B cell (primary cell): ENCODE data around the gene WRNIP1. TPM values are rescaled to one million over a fixed set of nuclear protein-coding genes. Genes with fewer than 3 reads are reported as not detected.

Source experiments
- ATAC-seq: fragments of 200-7000 bp; cut with Tn5 transposase; one replicate; pipeline ENCODE4 v1.10.0; 2021; ENCODE audit warnings: low read depth, mild to moderate bottlenecking, moderate number of reproducible peaks, moderate library complexity
- CTCF ChIA-PET: fragments of 350-600 bp; sonication (Branson Sonifier 250); formaldehyde crosslinking; loops from one replicate; lab custom pipeline; 2021; ENCODE audit warnings: antibody characterized with exemption, inconsistent platforms; lab: Charles Lee
- POLR2A ChIA-PET: fragments of 350-600 bp; sonication (Branson Sonifier 250); formaldehyde crosslinking; loops from one replicate; lab custom pipeline; 2021; ENCODE audit warnings: antibody characterized with exemption; lab: Charles Lee
- DNase-seq: peaks from one replicate; pipeline ENCODE4 v3.0.0; 2013
- H2AFZ ChIP-seq: 2 replicates; pipeline ENCODE4 v1.6.1; 2012; ENCODE audit warnings: mild to moderate bottlenecking, low read depth, low read length; ENCODE audit not compliant: insufficient read depth, poor library complexity, severe bottlenecking
- H3K27ac ChIP-seq, 2 donors: 1 replicate in 1 of 2; 2 replicates in 1 of 2; pipeline ENCODE4 v1.5.1; 2012 to 2013; ENCODE audit warnings: low read length in 2 of 2, mild to moderate bottlenecking in 2 of 2, moderate library complexity in 1 of 2
- H3K27me3 ChIP-seq, 4 experiments: fragments of 200-600 bp in 1 of 4; sonication (generic) in 1 of 4; replicated peaks in 1 of 4; 1 replicate in 2 of 4; 2 replicates in 2 of 4; pipeline versions ENCODE4 v1.6.1 to v1.7.0; 2013 to 2016; ENCODE audit warnings: low read length in 3 of 4, mild to moderate bottlenecking in 2 of 4, mixed read lengths in 1 of 4, moderate library complexity in 1 of 4; ENCODE audit not compliant: insufficient read depth in 4 of 4, control insufficient read depth in 3 of 4; ENCODE audit errors: control extremely low read depth in 1 of 4
- H3K36me3 ChIP-seq, 2 experiments: replicated peaks in 1 of 2; 1 replicate in 1 of 2; 2 replicates in 1 of 2; pipeline versions ENCODE4 v1.6.1 to v1.7.1; 2013; ENCODE audit warnings: low read length in 1 of 2; ENCODE audit not compliant: insufficient read depth in 2 of 2, control insufficient read depth in 1 of 2; ENCODE audit errors: control extremely low read depth in 1 of 2, extremely low read depth in 1 of 2
- H3K4me1 ChIP-seq, 2 donors: fragments of 200-600 bp in 1 of 2; sonication (generic) in 1 of 2; 1 replicate in 1 of 2; 2 replicates in 1 of 2; pipeline versions ENCODE4 v1.5.1 to v1.6.1; 2013 to 2017; ENCODE audit warnings: low read length in 2 of 2; ENCODE audit not compliant: control insufficient read depth in 2 of 2, insufficient read depth in 2 of 2
- H3K4me2 ChIP-seq: replicated peaks from 2 replicates; pipeline ENCODE3; 2012; ENCODE audit warnings: mild to moderate bottlenecking, low read depth, low read length; ENCODE audit not compliant: poor library complexity, severe bottlenecking
- H3K4me3 ChIP-seq, 5 experiments: fragments of 200-600 bp in 1 of 5; sonication (generic) in 1 of 5; 1 replicate in 3 of 5; 2 replicates in 2 of 5; pipeline versions ENCODE4 v1.5.1 to v1.7.0; 2011 to 2016; ENCODE audit warnings: low read length in 4 of 5, mild to moderate bottlenecking in 4 of 5, low read depth in 2 of 5, control low read depth in 1 of 5, moderate library complexity in 1 of 5; ENCODE audit not compliant: insufficient read depth in 1 of 5; ENCODE audit errors: control extremely low read depth in 1 of 5, extremely low read depth in 1 of 5
- H3K79me2 ChIP-seq: fragments of 200-600 bp; sonication (generic); one replicate; pipeline ENCODE4 v1.6.0; 2016; ENCODE audit warnings: low read length; ENCODE audit not compliant: control insufficient read depth, insufficient read depth
- H3K9ac ChIP-seq: fragments of 200-600 bp; sonication (generic); 2 replicates; pipeline ENCODE4 v1.6.1; 2017; ENCODE audit warnings: mild to moderate bottlenecking, low read length, moderate library complexity
- H3K9me3 ChIP-seq, 3 donors: one replicate each; pipeline versions ENCODE4 v1.6.1 to v1.7.1; 2013; ENCODE audit warnings: low read length in 2 of 3; ENCODE audit not compliant: control insufficient read depth in 2 of 3, insufficient read depth in 1 of 3; ENCODE audit errors: control extremely low read depth in 1 of 3
- H4K20me1 ChIP-seq: 2 replicates; pipeline ENCODE4 v1.6.0; 2012; ENCODE audit warnings: mild to moderate bottlenecking, low read length; ENCODE audit not compliant: insufficient read depth, control insufficient read depth, poor library complexity, severe bottlenecking
- H3K27ac Mint-ChIP-seq: one replicate; pipeline ENCODE4 v1.8.0; 2021; ENCODE audit warnings: mixed read lengths
- H3K27me3 Mint-ChIP-seq: one replicate; pipeline ENCODE4 v1.8.0; 2021; ENCODE audit warnings: mixed read lengths
- H3K4me1 Mint-ChIP-seq: one replicate; pipeline ENCODE4 v1.8.0; 2021; ENCODE audit warnings: mixed read lengths
- H3K4me3 Mint-ChIP-seq: one replicate; pipeline ENCODE4 v1.8.0; 2021; ENCODE audit warnings: mixed read lengths
- H3K9me3 Mint-ChIP-seq: one replicate; pipeline ENCODE4 v1.8.0; 2022; ENCODE audit warnings: mixed read lengths; ENCODE audit not compliant: insufficient read depth
- EZH2 ChIP-seq: IDR thresholded peaks from 2 replicates; pipeline ENCODE4 v1.6.1; 2012; ENCODE audit warnings: borderline replicate concordance, low read depth, mild to moderate bottlenecking, moderate library complexity, low read length; ENCODE audit not compliant: insufficient read depth, poor library complexity, severe bottlenecking
- WGBS: methylation state at CpG from one replicate; pipeline ENCODE4 v1.1.5; 2013; ENCODE audit warnings: missing lambda C conversion rate; ENCODE audit not compliant: insufficient coverage; 5-methylcytosine and 5-hydroxymethylcytosine counted together
- intact Hi-C: fragments of 100-400 bp; cut with micrococcal nuclease; formaldehyde crosslinking; loops from one replicate; pipeline ENCODE4 v1.10.0; 2022
- polyA plus RNA-seq: library from polyadenylated mRNA; depleted of rRNA; stranded (reverse); fragments of >200 nt; gene quantifications from 2 replicates; pipeline ENCODE4 v1.2.3, GENCODE V29; 2012
- total RNA-seq, 2 donors: library from RNA; stranded (reverse); fragments of 120-200 nt in 1 of 2; gene quantifications; 1 replicate in 1 of 2; 2 replicates in 1 of 2; pipeline versions ENCODE4 v1.2.3 to v1.2.4, GENCODE V29; 2013 to 2022
- TF ChIP-seq, protein P1 (sequence below): fragments of 200-600 bp; IDR thresholded peaks from one replicate; pipeline ENCODE4 v1.8.0; 2022; ENCODE audit warnings: antibody characterized with exemption, mild to moderate bottlenecking

Gene WRNIP1
- total and polyA plus RNA-seq, 2 donors (not counting 1 experiment from before 2014, with no cell fraction given), result 32.6 to 35.2 TPM

GRCh38 chr6:2804516-2804915 is 39.3 kb downstream of the WRNIP1 start:
- H2AFZ ChIP-seq, result no peak overlapping the region
- H3K9ac ChIP-seq, result no peak overlapping the region
- no peaks in the 10 kb centered on the region for H3K4me1 ChIP-seq
- Mint-ChIP-seq H3K9me3 (no peaks in the 10 kb centered on the region), H3K4me3 (no peak overlapping the region), H3K27ac (no peak overlapping the region), H3K4me1 (no peaks in the 10 kb centered on the region), H3K27me3 (no peaks in the 10 kb centered on the region)
- H3K36me3 ChIP-seq, result no peaks in the 10 kb centered on the region
- TF ChIP-seq, protein P1, sequence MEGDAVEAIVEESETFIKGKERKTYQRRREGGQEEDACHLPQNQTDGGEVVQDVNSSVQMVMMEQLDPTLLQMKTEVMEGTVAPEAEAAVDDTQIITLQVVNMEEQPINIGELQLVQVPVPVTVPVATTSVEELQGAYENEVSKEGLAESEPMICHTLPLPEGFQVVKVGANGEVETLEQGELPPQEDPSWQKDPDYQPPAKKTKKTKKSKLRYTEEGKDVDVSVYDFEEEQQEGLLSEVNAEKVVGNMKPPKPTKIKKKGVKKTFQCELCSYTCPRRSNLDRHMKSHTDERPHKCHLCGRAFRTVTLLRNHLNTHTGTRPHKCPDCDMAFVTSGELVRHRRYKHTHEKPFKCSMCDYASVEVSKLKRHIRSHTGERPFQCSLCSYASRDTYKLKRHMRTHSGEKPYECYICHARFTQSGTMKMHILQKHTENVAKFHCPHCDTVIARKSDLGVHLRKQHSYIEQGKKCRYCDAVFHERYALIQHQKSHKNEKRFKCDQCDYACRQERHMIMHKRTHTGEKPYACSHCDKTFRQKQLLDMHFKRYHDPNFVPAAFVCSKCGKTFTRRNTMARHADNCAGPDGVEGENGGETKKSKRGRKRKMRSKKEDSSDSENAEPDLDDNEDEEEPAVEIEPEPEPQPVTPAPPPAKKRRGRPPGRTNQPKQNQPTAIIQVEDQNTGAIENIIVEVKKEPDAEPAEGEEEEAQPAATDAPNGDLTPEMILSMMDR, result no peak
- TF ChIP-seq EZH2, result no peak
- no peaks in the 10 kb centered on the region for H3K27me3 ChIP-seq
- ChIA-PET CTCF (no interaction called here), POLR2A (no interaction called here)
- H3K9me3 ChIP-seq, result no peaks in the 10 kb centered on the region
- H4K20me1 ChIP-seq, result no peaks in the 10 kb centered on the region
- 100% methylated on average over 6 of the region's 6 CpGs for WGBS
- H3K4me2 ChIP-seq, result no peak overlapping the region
- no peak overlapping the region for H3K27ac ChIP-seq
- DNase-seq (no peak), ATAC-seq (no peak)
- peaks cover 6% of the 10 kb centered on the region for H3K79me2 ChIP-seq
- no peak overlapping the region for H3K4me3 ChIP-seq
- intact Hi-C loops, result no loop called here

DNA sequence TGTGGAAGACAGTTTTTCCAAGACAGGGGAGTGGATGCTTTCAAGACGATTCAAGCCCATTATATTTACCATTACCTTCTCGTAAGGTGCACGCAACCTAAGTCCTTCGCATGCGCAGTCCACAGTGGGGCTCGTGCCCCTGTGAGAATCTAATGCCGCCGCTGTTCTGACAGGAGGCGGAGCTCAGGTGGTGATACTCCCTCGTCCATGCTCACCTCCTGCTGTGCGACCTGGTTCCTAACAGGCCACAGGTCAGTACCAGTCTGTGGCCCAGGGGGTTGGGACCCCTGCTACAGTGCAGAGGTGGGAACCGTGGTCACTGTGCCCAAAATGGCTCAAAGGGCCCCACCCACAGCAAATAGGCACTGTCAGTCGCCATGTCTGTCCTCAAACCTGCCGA is 39.8 kb downstream of the WRNIP1 start:
- Histone ChIP-seq H3K4me2 (no peak overlapping the region), H3K4me3 (no peak overlapping the region), H3K27me3 (no peaks in the 10 kb centered on the region), H3K9me3 (no peaks in the 10 kb centered on the region), H2AFZ (no peak overlapping the region), H4K20me1 (no peaks in the 10 kb centered on the region), H3K27ac (no peak overlapping the region), H3K36me3 (no peaks in the 10 kb centered on the region), H3K4me1 (no peaks in the 10 kb centered on the region), H3K79me2 (peaks cover 6% of the 10 kb centered on the region), H3K9ac (no peak overlapping the region)
- no peaks in the 10 kb centered on the region for H3K27me3 Mint-ChIP-seq
- intact Hi-C loops, result no loop called here
- no peaks in the 10 kb centered on the region for H3K4me1 Mint-ChIP-seq
- no peaks in the 10 kb centered on the region for H3K9me3 Mint-ChIP-seq
- ATAC-seq (no peak), DNase-seq (no peak)
- WGBS, result 98% methylated on average over 14 of the region's 14 CpGs
- no peak overlapping the region for H3K27ac Mint-ChIP-seq
- ChIA-PET CTCF (no interaction called here), POLR2A (no interaction called here)
- TF ChIP-seq, protein P1, result no peak
- no peak for TF ChIP-seq EZH2
- no peak overlapping the region for H3K4me3 Mint-ChIP-seq
